GM12892 (cell line): ENCODE results near the gene STX3.

ENCODE experiments used
- POLR2A ChIP-seq: IDR thresholded peaks from 2 replicates; pipeline ENCODE4 v1.6.1; 2011; ENCODE audit warnings: low read depth, low read length, control low read depth
- POLR2AphosphoS5 ChIP-seq: IDR thresholded peaks from 2 replicates; pipeline ENCODE4 v1.6.1; 2011; ENCODE audit warnings: low read depth, low read length, control low read depth
- TAF1 ChIP-seq: IDR thresholded peaks from 2 replicates; pipeline ENCODE4 v1.6.1; 2011; ENCODE audit warnings: low read depth, mild to moderate bottlenecking, control low read depth, low read length, borderline replicate concordance

GRCh38 chr11:59767225-59767611 is 12.0 kb downstream of the STX3 start:
- TF ChIP-seq POLR2AphosphoS5: no peak
- no peak for TF ChIP-seq POLR2A
- TF ChIP-seq TAF1: no peak
